ENCODE measurements around the gene GCNT2.

DNA sequence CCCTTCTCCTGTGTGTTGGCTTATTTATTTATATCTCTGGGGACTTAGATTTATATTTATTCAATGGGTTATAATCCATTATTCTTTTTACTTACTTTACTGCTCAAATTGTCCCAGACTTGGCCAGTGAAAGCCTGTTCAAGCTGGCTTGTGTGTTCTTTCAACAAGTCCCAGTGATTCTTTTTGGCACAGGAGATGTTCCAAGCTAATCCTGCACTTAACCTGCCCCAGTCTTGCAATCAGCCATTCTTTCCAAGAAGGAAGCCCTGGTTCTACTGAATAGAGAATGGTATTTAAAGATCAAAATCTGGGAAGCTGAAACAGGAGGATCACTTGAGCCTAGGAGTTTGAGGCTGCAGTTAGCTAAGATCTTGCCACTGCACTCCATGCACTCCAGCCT lies 26.7 kb downstream of the GCNT2 start:
- TF ChIP-seq CTCF (IDR thresholded peaks at IDR 0.05) (no peak), POLR2A (IDR thresholded peaks at IDR 0.05) (no peak)
